ENCODE data around the gene ASPHD1.

DNA sequence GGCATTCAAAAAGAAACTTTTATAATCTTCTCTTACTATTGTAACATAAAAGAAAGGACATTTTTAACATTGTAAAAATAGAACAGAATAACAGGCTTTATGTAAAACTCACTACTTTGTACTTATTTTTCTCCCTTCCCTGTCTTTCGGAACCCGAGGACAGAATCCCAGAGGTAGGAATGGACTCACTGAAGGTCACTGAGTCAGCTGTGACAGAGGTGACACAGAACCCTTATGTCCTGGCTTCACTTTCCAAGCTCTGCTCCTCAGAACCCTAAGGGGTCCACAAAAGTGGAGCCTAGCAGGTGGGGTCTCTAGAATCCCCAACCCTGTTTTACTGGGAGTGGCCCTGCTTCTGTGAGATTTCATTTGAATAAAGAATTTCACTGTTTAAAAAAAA, 22.0 kb downstream of the ASPHD1 start:
- TF ChIP-seq, protein P1, sequence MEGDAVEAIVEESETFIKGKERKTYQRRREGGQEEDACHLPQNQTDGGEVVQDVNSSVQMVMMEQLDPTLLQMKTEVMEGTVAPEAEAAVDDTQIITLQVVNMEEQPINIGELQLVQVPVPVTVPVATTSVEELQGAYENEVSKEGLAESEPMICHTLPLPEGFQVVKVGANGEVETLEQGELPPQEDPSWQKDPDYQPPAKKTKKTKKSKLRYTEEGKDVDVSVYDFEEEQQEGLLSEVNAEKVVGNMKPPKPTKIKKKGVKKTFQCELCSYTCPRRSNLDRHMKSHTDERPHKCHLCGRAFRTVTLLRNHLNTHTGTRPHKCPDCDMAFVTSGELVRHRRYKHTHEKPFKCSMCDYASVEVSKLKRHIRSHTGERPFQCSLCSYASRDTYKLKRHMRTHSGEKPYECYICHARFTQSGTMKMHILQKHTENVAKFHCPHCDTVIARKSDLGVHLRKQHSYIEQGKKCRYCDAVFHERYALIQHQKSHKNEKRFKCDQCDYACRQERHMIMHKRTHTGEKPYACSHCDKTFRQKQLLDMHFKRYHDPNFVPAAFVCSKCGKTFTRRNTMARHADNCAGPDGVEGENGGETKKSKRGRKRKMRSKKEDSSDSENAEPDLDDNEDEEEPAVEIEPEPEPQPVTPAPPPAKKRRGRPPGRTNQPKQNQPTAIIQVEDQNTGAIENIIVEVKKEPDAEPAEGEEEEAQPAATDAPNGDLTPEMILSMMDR (IDR thresholded peaks at IDR 0.05), result no peak
- TF ChIP-seq POLR2AphosphoS5 (IDR thresholded peaks at IDR 0.05), result no peak
- TF ChIP-seq POLR2A (IDR thresholded peaks at IDR 0.05), result no peak
- TF ChIP-seq EP300 (IDR thresholded peaks at IDR 0.05; ENCODE audit: low read depth), result no peak

All from transverse colon (tissue), 4 donors.